ENCODE data around the gene WDFY3.

Gene WDFY3

DNA sequence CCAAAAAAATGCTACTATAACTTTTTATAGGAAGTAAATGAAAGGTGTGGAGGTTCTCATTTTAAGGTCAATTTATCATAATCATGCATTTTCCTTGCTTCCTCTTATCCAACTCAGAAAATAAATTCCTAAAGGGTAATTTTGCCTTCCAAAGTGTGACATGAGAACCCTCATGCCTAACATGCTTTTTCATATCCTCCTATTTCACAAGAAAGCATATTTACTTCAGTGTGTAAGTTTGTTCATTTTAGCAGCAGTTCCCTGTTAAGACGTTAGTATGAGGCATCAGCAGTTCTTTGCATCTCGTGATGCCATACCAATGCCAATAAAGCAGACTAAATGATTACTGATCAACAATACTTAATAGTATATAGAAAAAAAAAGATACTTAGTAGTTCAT, 18.4 kb downstream of the WDFY3 start:
- Histone ChIP-seq H3K27ac (ENCODE audit: low read depth, low read length) (no peak overlapping the region), H3K9ac (ENCODE audit: low read depth, low read length) (no peak overlapping the region), H3K36me3 (ENCODE audit: insufficient read depth, low read length) (no peaks in the 10 kb centered on the region), H3K4me1 (ENCODE audit: insufficient read depth, low read length) (no peaks in the 10 kb centered on the region; the same call in 1 of the 2 replicates), H3K9me3 (ENCODE audit: insufficient read depth, low read depth, low read length) (no peaks in the 10 kb centered on the region), H3K27me3 (ENCODE audit: insufficient read depth, low read length) (no peaks in the 10 kb centered on the region), H3K4me3 (ENCODE audit: low read length) (no peak overlapping the region)
- WGBS: 100% methylated on average over 1 of the region's 2 CpGs

DNA sequence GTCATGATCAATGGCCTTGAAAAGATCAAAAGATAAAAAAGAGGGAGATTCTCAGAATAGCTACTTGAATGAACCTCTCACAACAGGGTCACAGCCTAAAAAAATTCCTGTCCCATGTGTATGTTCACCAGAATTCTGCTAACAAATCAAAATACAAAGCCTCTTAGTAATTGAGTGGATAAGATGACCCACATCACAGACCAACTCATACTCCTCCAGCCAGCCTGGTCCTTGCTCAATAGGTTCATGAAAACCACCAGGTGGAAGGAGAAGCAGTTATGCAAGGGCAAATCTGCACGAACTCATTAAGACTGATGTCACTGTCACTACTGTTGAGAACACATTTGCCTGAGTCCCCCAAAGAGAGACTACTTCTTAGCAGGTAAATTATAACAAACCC, 21.5 kb downstream of the WDFY3 start:
- no peaks in the 10 kb centered on the region for H3K4me1 ChIP-seq (ENCODE audit: insufficient read depth, low read length)
- H3K9ac ChIP-seq (ENCODE audit: low read depth, low read length): no peak overlapping the region
- peaks cover 25% of the 10 kb centered on the region for H3K9me3 ChIP-seq (ENCODE audit: insufficient read depth, low read depth, low read length)
- no peak overlapping the region for H3K27ac ChIP-seq (ENCODE audit: low read depth, low read length)
- no peak overlapping the region for H3K4me3 ChIP-seq (ENCODE audit: low read length)
- peaks cover 11% of the 10 kb centered on the region for H3K36me3 ChIP-seq (ENCODE audit: insufficient read depth, low read length)
- WGBS: 95% methylated on average over 1 of the region's 1 CpG
- no peaks in the 10 kb centered on the region for H3K27me3 ChIP-seq (ENCODE audit: insufficient read depth, low read length)

DNA sequence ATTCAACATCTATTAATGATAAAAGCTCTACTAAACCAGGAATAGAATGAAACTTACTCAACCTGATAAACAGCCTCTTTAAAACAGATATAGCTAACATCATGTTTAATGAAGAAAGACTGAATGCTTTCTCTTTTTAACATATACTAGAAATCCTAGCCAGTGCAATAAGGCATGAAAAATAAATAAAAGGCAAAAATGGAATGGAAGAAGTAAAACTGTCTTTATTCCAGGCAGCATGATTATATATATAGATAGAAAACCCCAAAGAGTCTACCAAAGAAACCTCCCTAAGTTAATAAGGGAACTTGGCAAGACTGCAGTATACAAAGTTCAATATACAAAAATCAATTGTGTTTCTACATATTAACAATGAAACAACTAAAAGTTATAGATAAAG, 25.5 kb downstream of the WDFY3 start:
- H3K27me3 ChIP-seq (ENCODE audit: insufficient read depth, low read length): no peaks in the 10 kb centered on the region
- H3K9me3 ChIP-seq (ENCODE audit: insufficient read depth, low read depth, low read length): peaks cover 25% of the 10 kb centered on the region
- H3K36me3 ChIP-seq (ENCODE audit: insufficient read depth, low read length): peaks cover 11% of the 10 kb centered on the region
- no peak overlapping the region for H3K4me3 ChIP-seq (ENCODE audit: low read length)
- H3K9ac ChIP-seq (ENCODE audit: low read depth, low read length): no peak overlapping the region
- H3K4me1 ChIP-seq (ENCODE audit: insufficient read depth, low read length): peaks cover 5% of the 10 kb centered on the region; the same call in 1 of the 2 replicates
- H3K27ac ChIP-seq (ENCODE audit: low read depth, low read length): no peak overlapping the region

DNA sequence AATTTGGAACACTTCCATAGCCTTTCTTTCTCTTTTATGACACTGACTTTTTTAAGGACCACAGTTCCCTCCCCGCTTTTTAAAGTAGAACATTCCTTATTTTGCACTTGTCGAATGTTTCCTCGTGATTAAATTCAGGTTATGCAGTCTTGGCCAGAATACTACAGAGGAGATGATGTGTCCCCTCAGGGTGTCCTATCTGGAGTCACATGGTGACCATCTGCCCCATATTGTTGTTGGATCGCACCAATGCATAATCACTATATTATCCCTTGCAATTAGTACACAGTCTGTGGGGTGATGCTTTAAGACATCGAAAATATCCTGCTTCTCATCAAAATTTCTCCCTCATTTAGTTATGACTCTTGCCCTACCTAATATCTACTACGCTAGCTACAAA, 27.4 kb downstream of the WDFY3 start:
- 95% methylated on average over 6 of the region's 6 CpGs for WGBS
- no peak overlapping the region for H3K4me3 ChIP-seq (ENCODE audit: low read length)
- H3K9me3 ChIP-seq (ENCODE audit: insufficient read depth, low read depth, low read length): peaks cover 25% of the 10 kb centered on the region
- peaks cover 5% of the 10 kb centered on the region; the same call in 1 of the 2 replicates for H3K4me1 ChIP-seq (ENCODE audit: insufficient read depth, low read length)
- no peak overlapping the region for H3K9ac ChIP-seq (ENCODE audit: low read depth, low read length)
- peaks cover 11% of the 10 kb centered on the region for H3K36me3 ChIP-seq (ENCODE audit: insufficient read depth, low read length)
- H3K27ac ChIP-seq (ENCODE audit: low read depth, low read length): no peak overlapping the region
- H3K27me3 ChIP-seq (ENCODE audit: insufficient read depth, low read length): no peaks in the 10 kb centered on the region

DNA sequence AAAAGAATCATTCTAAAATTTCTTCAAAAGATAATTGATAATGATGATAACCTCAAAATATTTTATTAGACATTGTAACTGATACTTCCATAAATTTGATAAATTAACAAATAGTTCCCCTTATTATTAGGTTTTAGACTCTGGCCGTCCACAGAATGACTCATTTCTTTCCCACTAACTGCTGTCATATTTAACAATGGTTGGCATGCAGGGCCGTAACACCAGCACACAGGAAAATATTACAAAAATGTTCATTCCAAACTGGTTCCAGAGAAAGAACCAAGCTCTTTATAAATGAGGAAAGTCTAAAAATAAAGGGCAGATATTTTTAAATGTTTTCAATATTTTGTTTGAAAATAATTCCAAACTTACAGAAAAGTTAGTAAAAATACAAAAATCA, 28.2 kb downstream of the WDFY3 start:
- H3K4me3 ChIP-seq (ENCODE audit: low read length): no peak overlapping the region
- WGBS: 93% methylated on average over 2 of the region's 2 CpGs
- H3K36me3 ChIP-seq (ENCODE audit: insufficient read depth, low read length): peaks cover 11% of the 10 kb centered on the region
- H3K4me1 ChIP-seq (ENCODE audit: insufficient read depth, low read length): peaks cover 5% of the 10 kb centered on the region; the same call in 1 of the 2 replicates
- H3K27ac ChIP-seq (ENCODE audit: low read depth, low read length): no peak overlapping the region
- H3K9me3 ChIP-seq (ENCODE audit: insufficient read depth, low read depth, low read length): peaks cover 25% of the 10 kb centered on the region
- H3K27me3 ChIP-seq (ENCODE audit: insufficient read depth, low read length): no peaks in the 10 kb centered on the region
- no peak overlapping the region for H3K9ac ChIP-seq (ENCODE audit: low read depth, low read length)

DNA sequence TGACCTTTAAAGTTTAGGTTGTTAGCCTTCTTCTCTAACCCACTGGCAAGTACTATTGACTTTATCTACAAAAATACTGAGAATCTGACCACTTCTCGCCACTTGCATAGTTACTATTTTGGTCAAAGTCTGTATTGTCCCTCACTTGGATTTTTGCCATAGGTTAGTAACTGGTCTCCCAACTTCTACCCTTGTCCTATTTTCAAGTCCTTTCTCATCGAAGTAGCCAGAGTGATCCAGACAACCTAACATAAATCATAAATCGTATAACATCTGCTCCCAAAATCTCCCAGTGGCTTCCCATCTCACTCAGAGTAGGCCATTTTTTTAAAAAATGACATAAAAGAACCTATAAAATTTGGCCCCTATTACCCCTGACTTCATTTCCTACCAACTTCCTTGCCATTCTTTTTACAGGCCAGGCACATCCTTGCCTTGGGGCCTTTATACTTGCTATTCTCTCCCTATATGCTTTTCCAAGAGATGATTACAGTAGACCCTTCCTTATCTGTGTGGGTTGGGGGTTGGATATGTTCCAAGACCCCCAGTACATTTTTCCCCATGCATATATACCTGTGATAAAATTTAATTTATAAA, 29.0 kb downstream of the WDFY3 start:
- Histone ChIP-seq H3K27me3 (ENCODE audit: insufficient read depth, low read length) (no peaks in the 10 kb centered on the region), H3K9me3 (ENCODE audit: insufficient read depth, low read depth, low read length) (peaks cover 20% of the 10 kb centered on the region), H3K36me3 (ENCODE audit: insufficient read depth, low read length) (peaks cover 6% of the 10 kb centered on the region), H3K9ac (ENCODE audit: low read depth, low read length) (no peak overlapping the region), H3K27ac (ENCODE audit: low read depth, low read length) (no peak overlapping the region), H3K4me1 (ENCODE audit: insufficient read depth, low read length) (peaks cover 12% of the 10 kb centered on the region; the same call in 1 of the 2 replicates), H3K4me3 (ENCODE audit: low read length) (no peak overlapping the region)
- 94% methylated on average over 3 of the region's 3 CpGs for WGBS

GRCh38 chr4:84936123-84936522, 30.4 kb downstream of the WDFY3 start:
- peaks cover 6% of the 10 kb centered on the region; the same call in 1 of the 2 replicates for H3K9me3 ChIP-seq (ENCODE audit: insufficient read depth, low read depth, low read length)
- H3K27ac ChIP-seq (ENCODE audit: low read depth, low read length): no peak overlapping the region
- H3K4me1 ChIP-seq (ENCODE audit: insufficient read depth, low read length): peaks cover 22% of the 10 kb centered on the region; the same call in 1 of the 2 replicates
- H3K36me3 ChIP-seq (ENCODE audit: insufficient read depth, low read length): peaks cover 2% of the 10 kb centered on the region
- no peaks in the 10 kb centered on the region for H3K27me3 ChIP-seq (ENCODE audit: insufficient read depth, low read length)
- 96% methylated on average over 2 of the region's 2 CpGs for WGBS
- H3K4me3 ChIP-seq (ENCODE audit: low read length): no peak overlapping the region
- no peak overlapping the region for H3K9ac ChIP-seq (ENCODE audit: low read depth, low read length)

- H3K9me3 ChIP-seq (ENCODE audit: insufficient read depth, low read depth, low read length): 0 out of 2 replicates have a peak, but pooled peaks cover 4% of the 10 kb centered on the region
- H3K4me3 ChIP-seq (ENCODE audit: low read length): no peak overlapping the region
- no CpG with 5 or more reads among the region's 1 CpG for WGBS
- no peak overlapping the region for H3K9ac ChIP-seq (ENCODE audit: low read depth, low read length)
- H3K27me3 ChIP-seq (ENCODE audit: insufficient read depth, low read length): no peaks in the 10 kb centered on the region
- peaks cover 25% of the 10 kb centered on the region; the same call in 1 of the 2 replicates for H3K4me1 ChIP-seq (ENCODE audit: insufficient read depth, low read length)
- H3K36me3 ChIP-seq (ENCODE audit: insufficient read depth, low read length): peaks cover 22% of the 10 kb centered on the region
- no peak overlapping the region for H3K27ac ChIP-seq (ENCODE audit: low read depth, low read length)
Observed at GRCh38 chr4:84932462-84932861, 34.0 kb downstream of the WDFY3 start.

GRCh38 chr4:84931961-84932360, 34.5 kb downstream of the WDFY3 start:
- H3K4me1 ChIP-seq (ENCODE audit: insufficient read depth, low read length): peaks cover 25% of the 10 kb centered on the region; the same call in 1 of the 2 replicates
- no peak overlapping the region for H3K4me3 ChIP-seq (ENCODE audit: low read length)
- no peak overlapping the region for H3K9ac ChIP-seq (ENCODE audit: low read depth, low read length)
- H3K27me3 ChIP-seq (ENCODE audit: insufficient read depth, low read length): no peaks in the 10 kb centered on the region
- 0 out of 2 replicates have a peak, but pooled peaks cover 4% of the 10 kb centered on the region for H3K9me3 ChIP-seq (ENCODE audit: insufficient read depth, low read depth, low read length)
- no peak overlapping the region; the same call in 1 of the 2 replicates for H3K27ac ChIP-seq (ENCODE audit: low read depth, low read length)
- peaks cover 22% of the 10 kb centered on the region for H3K36me3 ChIP-seq (ENCODE audit: insufficient read depth, low read length)
- WGBS: 96% methylated on average over 3 of the region's 3 CpGs

DNA sequence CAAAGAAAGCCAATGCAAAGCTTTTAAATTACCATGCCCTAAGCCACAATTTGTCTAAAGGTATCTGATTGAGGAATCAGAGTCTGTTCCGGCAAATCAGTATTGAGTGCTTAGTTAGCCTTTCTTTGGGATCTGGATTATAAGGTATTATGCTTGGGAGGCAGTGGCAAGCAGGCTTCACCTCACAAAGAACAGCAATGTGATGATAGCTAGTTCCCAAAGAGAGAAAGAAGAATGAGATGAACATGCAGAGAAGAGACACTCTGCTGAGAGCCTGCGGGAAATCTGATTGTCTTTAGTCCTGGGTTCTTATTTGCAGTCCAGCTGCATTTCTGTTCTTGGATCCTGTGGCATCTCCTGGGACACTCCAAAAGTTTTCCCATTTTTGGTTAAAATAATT, 35.2 kb downstream of the WDFY3 start:
- Histone ChIP-seq H3K27me3 (ENCODE audit: insufficient read depth, low read length) (no peaks in the 10 kb centered on the region), H3K9me3 (ENCODE audit: insufficient read depth, low read depth, low read length) (0 out of 2 replicates have a peak, but pooled peaks cover 4% of the 10 kb centered on the region)
- WGBS: 92% methylated on average over 2 of the region's 2 CpGs

GRCh38 chr4:84928089-84928488, 38.4 kb downstream of the WDFY3 start:
- Histone ChIP-seq H3K9me3 (ENCODE audit: insufficient read depth, low read depth, low read length) (0 out of 2 replicates have a peak, but pooled peaks cover 4% of the 10 kb centered on the region), H3K27me3 (ENCODE audit: insufficient read depth, low read length) (no peaks in the 10 kb centered on the region), H3K9ac (ENCODE audit: low read depth, low read length) (no peak overlapping the region), H3K27ac (ENCODE audit: low read depth, low read length) (no peak overlapping the region), H3K4me1 (ENCODE audit: insufficient read depth, low read length) (peaks cover 38% of the 10 kb centered on the region), H3K36me3 (ENCODE audit: insufficient read depth, low read length) (peaks cover 22% of the 10 kb centered on the region), H3K4me3 (ENCODE audit: low read length) (no peak overlapping the region)
- WGBS: 96% methylated on average over 5 of the region's 5 CpGs

More for the DNA sequence above, 35.2 kb downstream of the WDFY3 start:
- Histone ChIP-seq H3K9ac (ENCODE audit: low read depth, low read length) (no peak overlapping the region), H3K4me1 (ENCODE audit: insufficient read depth, low read length) (peaks cover 25% of the 10 kb centered on the region; the same call in 1 of the 2 replicates), H3K36me3 (ENCODE audit: insufficient read depth, low read length) (peaks cover 22% of the 10 kb centered on the region), H3K27ac (ENCODE audit: low read depth, low read length) (peak overlapping the region; percentile 33; the same call in 1 of the 2 replicates), H3K4me3 (ENCODE audit: low read length) (no peak overlapping the region)
